Measurements from ENCODE around the gene REC114. TPM values are rescaled to one million over a fixed set of nuclear protein-coding genes. Genes with fewer than 3 reads are reported as not detected.

REC114 gene
- total and polyA plus RNA-seq, 2 donors (not counting 1 experiment from before 2014, with no cell fraction given) = not detected

GRCh38 chr15:73608941-73609340, 166.0 kb downstream of the REC114 start:
- Mint-ChIP-seq H3K4me1 (peaks cover 57% of the 10 kb centered on the region), H3K27me3 (no peaks in the 10 kb centered on the region), H3K27ac (no peak overlapping the region), H3K4me3 (no peak overlapping the region), H3K9me3 (ENCODE audit: insufficient read depth) (no peaks in the 10 kb centered on the region)
- Histone ChIP-seq H2AFZ (ENCODE audit: insufficient read depth, low read depth, low read length, poor library complexity, severe bottlenecking) (no peak overlapping the region), H3K4me1 (ENCODE audit: control insufficient read depth in 2 of 2, insufficient read depth in 2 of 2, low read length in 2 of 2) (peaks cover 6 to 11% of the 10 kb centered on the region in 2 donors), H4K20me1 (ENCODE audit: control insufficient read depth, insufficient read depth, low read length, poor library complexity, severe bottlenecking) (peaks cover 77% of the 10 kb centered on the region), H3K4me2 (replicated peaks; ENCODE audit: low read depth, low read length, poor library complexity, severe bottlenecking) (no peak overlapping the region), H3K79me2 (ENCODE audit: control insufficient read depth, insufficient read depth, low read length) (peaks cover 97% of the 10 kb centered on the region), H3K9me3 (ENCODE audit: control extremely low read depth in 1 of 3, control insufficient read depth in 2 of 3, insufficient read depth in 1 of 3, low read length in 2 of 3) (peaks cover 0 to under 1% (median 0%) of the 10 kb centered on the region in 3 donors), H3K9ac (ENCODE audit: low read length) (no peak overlapping the region), H3K4me3 (ENCODE audit: control extremely low read depth in 1 of 5, extremely low read depth in 1 of 5, insufficient read depth in 1 of 5, low read depth in 2 of 5, low read length in 4 of 5) (no peak overlapping the region), H3K27ac (ENCODE audit: low read length in 2 of 2) (no peak overlapping the region), H3K36me3 (replicated peaks in 1 of 2; ENCODE audit: control extremely low read depth in 1 of 2, control insufficient read depth in 1 of 2, extremely low read depth in 1 of 2, insufficient read depth in 2 of 2, low read length in 1 of 2) (no peaks in the 10 kb centered on the region), H3K27me3 (replicated peaks in 1 of 4; ENCODE audit: control extremely low read depth in 1 of 4, control insufficient read depth in 3 of 4, insufficient read depth in 4 of 4, low read length in 3 of 4) (no peaks in the 10 kb centered on the region)
- WGBS (ENCODE audit: insufficient coverage) = no CpG with 5 or more reads among the region's 2 CpGs
- ChIA-PET POLR2A (no interaction called here), CTCF (interaction anchor here (1.3 kb wide), 1 partner anchor 9 kb away, joined by 5 read pairs; no protein-coding TSS in a partner anchor)
- intact Hi-C loops (cut with micrococcal nuclease) = no loop called here
- TF ChIP-seq EZH2 (IDR thresholded peaks at IDR 0.05; ENCODE audit: borderline replicate concordance, insufficient read depth, low read depth, low read length, poor library complexity, severe bottlenecking) (no peak), CTCF (IDR thresholded peaks at IDR 0.05) (no peak)
- ATAC-seq (ENCODE audit: low read depth) (no peak), DNase-seq (no peak)

Other genes with a start within 250 kb of the REC114 start
- gene HCN4, start 74.2 kb upstream of the REC114 start, total RNA-seq = not detected in 2 replicates
- not detected in 2 replicates for gene HCN4, start 74.2 kb upstream of the REC114 start, polyA plus RNA-seq
- 40.2 and 40.5 TPM in 2 replicates for gene NPTN, start 190.2 kb downstream of the REC114 start, total RNA-seq
- 23.5 and 26.7 TPM in 2 replicates for gene NPTN, start 190.2 kb downstream of the REC114 start, polyA plus RNA-seq
- gene CD276, start 241.2 kb downstream of the REC114 start, total RNA-seq = not detected in 2 replicates
- not detected in 2 replicates for gene CD276, start 241.2 kb downstream of the REC114 start, polyA plus RNA-seq